LNCaP clone FGC (cell line): Measurements from ENCODE around the gene SPTBN2.

Experiments used
- DNase-seq: peaks from one replicate; pipeline ENCODE4 v3.0.0-alpha.2; 2011; ENCODE audit warnings: low read depth
- H3K4me3 ChIP-seq: 2 replicates; pipeline ENCODE4 v1.5.1; 2011; ENCODE audit warnings: mild to moderate bottlenecking, low read depth, low read length, control low read depth
- CTCF ChIP-seq: IDR thresholded peaks from 2 replicates; pipeline ENCODE4 v1.5.1; 2012; ENCODE audit warnings: mild to moderate bottlenecking; ENCODE audit not compliant: control insufficient read depth, insufficient read depth; ENCODE audit errors: extremely low read depth

SPTBN2 gene

GRCh38 chr11:66638177-66639065 is 90.6 kb downstream of the SPTBN2 start, which contains the start of gene RBM4:
RBM4 (plus strand) TSS chr11:66638703; CDS start chr11:66639712, 1,009 bp downstream.
- no peak for TF ChIP-seq CTCF
- DNase-seq: peak; percentile 100
- H3K4me3 ChIP-seq: peak within 1 kb of the TSS; percentile 89

GRCh38 chr11:66637557-66638176 is 91.3 kb downstream of the SPTBN2 start:
- peak overlapping the region; percentile 89 for H3K4me3 ChIP-seq
- TF ChIP-seq CTCF: no peak
- no peak for DNase-seq

GRCh38 chr11:66636411-66636810 is 92.6 kb downstream of the SPTBN2 start:
- no peak for TF ChIP-seq CTCF
- no peak overlapping the region for H3K4me3 ChIP-seq
- no peak for DNase-seq
